Trophoblast cell (in vitro differentiated cells and primary cell): ENCODE data around the gene TRIM45.

Experiments
- DNase-seq, 2 donors: peaks; one replicate each; pipeline ENCODE4 v3.0.0-alpha.2; 2016
- H2AFZ ChIP-seq: 2 replicates; pipeline ENCODE4 v1.6.1; 2013; ENCODE audit warnings: low read length, moderate library complexity, mild to moderate bottlenecking; ENCODE audit not compliant: insufficient read depth, poor library complexity
- H2AK5ac ChIP-seq: 2 replicates; pipeline ENCODE4 v1.6.1; 2013; ENCODE audit warnings: mild to moderate bottlenecking, low read length
- H2BK120ac ChIP-seq: 2 replicates; pipeline ENCODE4 v1.6.1; 2013; ENCODE audit warnings: low read length, mild to moderate bottlenecking, moderate library complexity; ENCODE audit not compliant: insufficient read depth, poor library complexity
- H2BK12ac ChIP-seq: 2 replicates; pipeline ENCODE4 v1.6.1; 2013; ENCODE audit warnings: mild to moderate bottlenecking, low read length, moderate library complexity
- H2BK5ac ChIP-seq: 2 replicates; pipeline ENCODE4 v1.6.1; 2013; ENCODE audit warnings: low read length, low read depth, moderate library complexity, mild to moderate bottlenecking; ENCODE audit not compliant: poor library complexity
- H3K14ac ChIP-seq: 2 replicates; pipeline ENCODE4 v1.6.1; 2013; ENCODE audit warnings: mild to moderate bottlenecking, low read length
- H3K18ac ChIP-seq: 2 replicates; pipeline ENCODE4 v1.6.1; 2013; ENCODE audit warnings: mild to moderate bottlenecking, low read length
- H3K23ac ChIP-seq: 2 replicates; pipeline ENCODE4 v1.6.1; 2013; ENCODE audit warnings: low read length
- H3K27ac ChIP-seq: 2 replicates; pipeline ENCODE4 v1.5.1; 2013; ENCODE audit warnings: low read depth, mild to moderate bottlenecking, inconsistent platforms, low read length, moderate library complexity
- H3K27me3 ChIP-seq: 2 replicates; pipeline ENCODE4 v1.6.1; 2013; ENCODE audit warnings: inconsistent platforms, mild to moderate bottlenecking, low read length, moderate library complexity; ENCODE audit not compliant: insufficient read depth
- H3K36me3 ChIP-seq, 2 experiments: 1 replicate in 1 of 2; 2 replicates in 1 of 2; pipeline ENCODE4 v1.6.1; 2013; ENCODE audit warnings: low read length in 2 of 2, mild to moderate bottlenecking in 2 of 2, moderate library complexity in 1 of 2; ENCODE audit not compliant: insufficient read depth in 2 of 2, control insufficient read depth in 1 of 2
- H3K4ac ChIP-seq: 2 replicates; pipeline ENCODE4 v1.6.1; 2013; ENCODE audit warnings: low read depth, mild to moderate bottlenecking, low read length, moderate library complexity
- H3K4me1 ChIP-seq, 2 experiments: 1 replicate in 1 of 2; 2 replicates in 1 of 2; pipeline ENCODE4 v1.6.1; 2013; ENCODE audit warnings: low read length in 2 of 2, mild to moderate bottlenecking in 2 of 2, moderate library complexity in 1 of 2; ENCODE audit not compliant: insufficient read depth in 2 of 2, control insufficient read depth in 1 of 2
- H3K4me2 ChIP-seq: 2 replicates; pipeline ENCODE4 v1.6.1; 2013; ENCODE audit warnings: inconsistent platforms, mild to moderate bottlenecking, low read length, moderate library complexity
- H3K4me3 ChIP-seq: 2 replicates; pipeline ENCODE4 v1.5.1; 2013; ENCODE audit warnings: mild to moderate bottlenecking, low read depth, low read length, inconsistent platforms
- H3K79me1 ChIP-seq: one replicate; pipeline ENCODE4 v1.6.1; 2013; ENCODE audit warnings: low read length
- H3K79me2 ChIP-seq: 2 replicates; pipeline ENCODE4 v1.6.1; 2013; ENCODE audit warnings: low read length, mild to moderate bottlenecking; ENCODE audit not compliant: control insufficient read depth, insufficient read depth, poor library complexity
- H3K9ac ChIP-seq: 2 replicates; pipeline ENCODE4 v1.6.1; 2013; ENCODE audit warnings: mild to moderate bottlenecking, low read length
- H3K9me3 ChIP-seq: 2 replicates; pipeline ENCODE4 v1.6.1; 2013; ENCODE audit warnings: low read depth, mild to moderate bottlenecking, control low read depth, inconsistent platforms, low read length; ENCODE audit not compliant: insufficient read depth
- H4K12ac ChIP-seq: 2 replicates; pipeline ENCODE4 v1.6.1; 2013; ENCODE audit warnings: low read depth, mild to moderate bottlenecking, low read length, moderate library complexity
- H4K8ac ChIP-seq: 2 replicates; pipeline ENCODE4 v1.6.1; 2013; ENCODE audit warnings: low read depth, mild to moderate bottlenecking, low read length, moderate library complexity
- H4K91ac ChIP-seq: one replicate; pipeline ENCODE4 v1.6.1; 2013; ENCODE audit warnings: low read depth, mild to moderate bottlenecking, low read length, moderate library complexity
- WGBS: extraction: QIAGEN DNeasy Blood & Tissue Kit; methylation state at CpG from one replicate; pipeline ENCODE4 v1.1.7; 2013; ENCODE audit warnings: missing lambda C conversion rate; ENCODE audit not compliant: insufficient read length, insufficient coverage; ENCODE audit errors: extremely low coverage; 5-methylcytosine and 5-hydroxymethylcytosine counted together

TRIM45 gene

GRCh38 chr1:117110774-117111173 is 10.8 kb downstream of the TRIM45 start:
- no CpG with 5 or more reads among the region's 2 CpGs for WGBS
- Histone ChIP-seq H3K4me1 (no peaks in the 10 kb centered on the region), H4K8ac (no peak overlapping the region), H3K18ac (no peak overlapping the region), H4K12ac (no peak overlapping the region), H3K4ac (no peak overlapping the region), H3K14ac (no peak overlapping the region), H3K4me3 (no peak overlapping the region), H2BK12ac (no peak overlapping the region), H3K27ac (no peak overlapping the region), H2BK120ac (no peak overlapping the region), H2AFZ (no peak overlapping the region), H2AK5ac (no peak overlapping the region), H4K91ac (no peak overlapping the region), H3K9ac (no peak overlapping the region), H3K27me3 (no peaks in the 10 kb centered on the region), H3K9me3 (no peaks in the 10 kb centered on the region), H3K79me2 (no peaks in the 10 kb centered on the region), H2BK5ac (no peak overlapping the region), H3K79me1 (no peaks in the 10 kb centered on the region), H3K36me3 (peaks cover 16 to 32% of the 10 kb centered on the region in 2 experiments), H3K4me2 (no peak overlapping the region), H3K23ac (no peak overlapping the region)
- DNase-seq, result no peak

- Histone ChIP-seq H3K14ac (no peak overlapping the region), H3K36me3 (peaks cover 9 to 23% of the 10 kb centered on the region in 2 experiments), H3K79me1 (no peaks in the 10 kb centered on the region), H2BK5ac (no peak overlapping the region), H4K12ac (no peak overlapping the region), H3K4me1 (no peaks in the 10 kb centered on the region), H2AFZ (no peak overlapping the region), H3K27ac (no peak overlapping the region), H3K9ac (no peak overlapping the region), H2BK12ac (no peak overlapping the region), H3K4me3 (no peak overlapping the region), H2AK5ac (no peak overlapping the region), H3K4me2 (no peak overlapping the region), H3K4ac (no peak overlapping the region), H3K9me3 (no peaks in the 10 kb centered on the region), H3K27me3 (no peaks in the 10 kb centered on the region), H4K91ac (no peak overlapping the region), H2BK120ac (no peak overlapping the region), H3K18ac (no peak overlapping the region), H3K23ac (no peak overlapping the region), H3K79me2 (no peaks in the 10 kb centered on the region), H4K8ac (no peak overlapping the region)
- whole genome bisulfite sequencing, result no CpG with 5 or more reads among the region's 2 CpGs
- no peak for DNase-seq
Measured at GRCh38 chr1:117107364-117107763, 14.2 kb downstream of the TRIM45 start.

- Histone ChIP-seq H3K4me1 (no peaks in the 10 kb centered on the region), H3K14ac (no peak overlapping the region), H3K9me3 (no peaks in the 10 kb centered on the region), H3K9ac (no peak overlapping the region), H3K79me1 (no peaks in the 10 kb centered on the region), H3K27me3 (no peaks in the 10 kb centered on the region), H3K4me3 (no peak overlapping the region), H4K8ac (no peak overlapping the region), H2AFZ (no peak overlapping the region), H3K23ac (no peak overlapping the region), H3K36me3 (peaks cover 9 to 21% of the 10 kb centered on the region in 2 experiments), H2BK5ac (no peak overlapping the region), H3K18ac (no peak overlapping the region), H2BK12ac (no peak overlapping the region), H3K79me2 (no peaks in the 10 kb centered on the region), H3K4ac (no peak overlapping the region), H3K4me2 (no peak overlapping the region), H2BK120ac (no peak overlapping the region), H4K91ac (no peak overlapping the region), H2AK5ac (no peak overlapping the region), H4K12ac (no peak overlapping the region), H3K27ac (no peak overlapping the region)
- DNase-seq, result no peak
- no CpG with 5 or more reads among the region's 2 CpGs for WGBS
Measured at GRCh38 chr1:117106478-117106877, 15.1 kb downstream of the TRIM45 start.

- H3K14ac ChIP-seq, result no peak overlapping the region
- no peak overlapping the region for H3K4me3 ChIP-seq
- H2AK5ac ChIP-seq, result no peak overlapping the region
- H3K79me2 ChIP-seq, result no peaks in the 10 kb centered on the region
- H2AFZ ChIP-seq, result no peak overlapping the region
- H3K4ac ChIP-seq, result no peak overlapping the region
- H3K4me1 ChIP-seq, result no peaks in the 10 kb centered on the region
- H4K8ac ChIP-seq, result no peak overlapping the region
- no peak overlapping the region for H2BK12ac ChIP-seq
- no peak overlapping the region for H3K23ac ChIP-seq
- H3K9ac ChIP-seq, result no peak overlapping the region
- H3K4me2 ChIP-seq, result no peak overlapping the region
- no peaks in the 10 kb centered on the region for H3K27me3 ChIP-seq
- no peak overlapping the region for H4K12ac ChIP-seq
- no peak overlapping the region for H3K27ac ChIP-seq
- no peak overlapping the region for H4K91ac ChIP-seq
- peaks cover 9 to 19% of the 10 kb centered on the region in 2 experiments for H3K36me3 ChIP-seq
- DNase-seq, result no peak
- H3K18ac ChIP-seq, result no peak overlapping the region
- H2BK120ac ChIP-seq, result no peak overlapping the region
- H2BK5ac ChIP-seq, result no peak overlapping the region
- H3K79me1 ChIP-seq, result no peaks in the 10 kb centered on the region
- no peaks in the 10 kb centered on the region for H3K9me3 ChIP-seq
Measured at GRCh38 chr1:117105722-117106121, 15.8 kb downstream of the TRIM45 start.
